GM19238 (cell line): ENCODE data around the gene PCDH17.

Experiments used
- DNase-seq: peaks from one replicate; pipeline ENCODE4 v3.0.0; 2011; ENCODE audit warnings: low spot score; ENCODE audit not compliant: insufficient read length

Gene PCDH17

GRCh38 chr13:57631596-57632275 is at the start of gene PCDH17:
PCDH17 (plus strand) TSS chr13:57631744; CDS start chr13:57632547, 803 bp downstream.
- no peak for DNase-seq

DNA sequence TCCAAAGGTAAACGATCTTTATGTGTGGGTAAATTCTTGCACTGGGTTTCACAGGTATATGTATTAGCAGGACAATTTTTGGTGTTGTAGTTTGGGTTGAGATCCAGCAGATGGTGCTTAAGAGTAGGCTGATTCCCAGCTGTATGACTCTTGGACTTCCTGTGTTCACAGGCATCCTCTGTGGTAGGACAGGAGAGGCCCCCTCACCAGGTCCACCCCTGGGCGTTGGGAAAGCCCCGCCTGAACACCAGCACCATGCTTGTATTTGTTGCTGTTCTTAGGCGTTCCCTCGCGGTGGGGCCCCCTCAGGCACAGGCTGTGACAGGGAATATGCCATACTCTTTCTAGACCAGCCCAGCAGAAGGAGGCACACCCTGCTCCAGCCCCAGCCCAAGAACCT is 49.5 kb upstream of the PCDH17 start:
- no peak for DNase-seq

- DNase-seq, result no peak
Measured at GRCh38 chr13:57583529-57583928, 48.0 kb upstream of the PCDH17 start.

- DNase-seq, result no peak
Measured at GRCh38 chr13:57588639-57589038, 42.9 kb upstream of the PCDH17 start.

DNA sequence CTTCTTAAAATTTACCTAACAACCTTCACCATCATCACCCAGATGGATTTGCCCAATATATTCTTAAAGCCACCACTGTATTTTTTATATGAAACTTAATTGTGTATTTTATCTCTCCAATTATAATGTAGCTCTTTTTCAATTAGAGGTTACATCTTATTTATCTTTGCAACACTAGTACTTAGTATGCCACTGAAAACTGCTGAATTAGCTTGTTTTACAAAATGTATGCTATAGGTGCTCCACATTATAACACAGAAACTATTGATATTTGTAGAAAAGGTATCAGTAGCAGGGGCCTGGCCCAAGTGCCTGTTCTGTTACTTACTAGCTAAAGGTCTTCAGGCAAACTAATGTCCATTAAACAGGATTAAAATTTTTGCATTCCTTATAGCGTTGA is 35.8 kb upstream of the PCDH17 start:
- no peak for DNase-seq

- DNase-seq, result no peak
Measured at GRCh38 chr13:57601536-57601935, 30.0 kb upstream of the PCDH17 start.

GRCh38 chr13:57604442-57604841 is 27.1 kb upstream of the PCDH17 start:
- DNase-seq, result no peak

- DNase-seq, result no peak
Measured at GRCh38 chr13:57611969-57612368, 19.6 kb upstream of the PCDH17 start.

GRCh38 chr13:57612568-57612967 is 19.0 kb upstream of the PCDH17 start:
- no peak for DNase-seq

DNA sequence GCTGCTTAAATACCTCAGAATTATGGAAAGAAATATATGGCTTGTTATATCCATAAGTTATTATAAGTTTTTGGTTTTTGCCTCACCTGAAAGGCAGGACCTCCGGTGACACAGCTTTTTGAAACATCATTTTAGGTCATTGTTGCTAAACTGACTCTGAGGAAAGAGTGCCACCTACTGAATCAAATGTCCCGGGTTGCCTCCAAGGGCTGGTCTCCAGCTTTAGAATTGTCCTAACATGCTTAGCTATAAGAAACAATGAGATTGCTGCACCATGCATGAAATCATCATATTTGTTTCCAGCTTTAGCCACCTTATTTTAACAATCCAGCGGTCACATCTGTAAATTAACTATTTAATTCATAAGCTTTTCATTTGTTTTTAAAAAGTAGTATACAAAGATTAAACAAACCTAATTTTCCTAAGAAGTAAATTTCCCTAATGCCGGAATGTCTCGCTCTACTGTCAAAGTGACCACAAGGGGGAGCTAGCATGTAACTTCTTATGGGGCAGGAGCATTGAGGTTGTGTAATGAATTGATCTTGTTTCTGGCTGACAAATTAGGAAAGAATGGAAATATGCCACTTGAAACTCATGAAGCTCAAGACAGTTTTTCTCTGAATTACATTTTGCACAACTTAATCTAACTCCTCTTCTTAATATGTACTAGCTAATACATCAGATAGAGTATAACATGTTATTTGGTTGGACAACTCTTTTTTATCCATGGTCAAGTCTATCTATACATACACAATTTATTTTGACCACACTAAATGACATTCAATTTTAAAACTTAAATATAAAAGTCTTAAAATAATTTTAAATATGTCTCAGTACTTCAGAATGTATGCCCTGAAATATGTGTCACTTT is 6.7 kb upstream of the PCDH17 start:
- DNase-seq, result no peak

DNA sequence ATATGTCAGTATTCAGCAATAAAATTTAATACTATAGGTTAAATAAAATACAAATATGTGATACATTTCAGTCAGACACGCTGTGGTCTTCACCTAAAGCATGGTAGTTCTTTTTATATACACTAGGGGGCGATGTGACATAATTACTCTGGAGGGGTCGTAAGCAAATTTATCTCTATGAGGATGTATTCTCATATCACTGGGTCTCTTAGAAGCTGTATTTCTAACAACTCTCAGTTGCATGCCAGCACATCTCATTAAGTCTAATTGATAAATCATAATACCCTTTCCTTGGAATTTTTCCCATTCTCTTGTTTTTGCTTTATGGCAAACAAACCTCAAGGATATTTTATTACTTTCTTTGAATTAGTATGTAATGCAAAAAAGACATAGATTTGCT is 3.9 kb upstream of the PCDH17 start:
- no peak for DNase-seq

DNA sequence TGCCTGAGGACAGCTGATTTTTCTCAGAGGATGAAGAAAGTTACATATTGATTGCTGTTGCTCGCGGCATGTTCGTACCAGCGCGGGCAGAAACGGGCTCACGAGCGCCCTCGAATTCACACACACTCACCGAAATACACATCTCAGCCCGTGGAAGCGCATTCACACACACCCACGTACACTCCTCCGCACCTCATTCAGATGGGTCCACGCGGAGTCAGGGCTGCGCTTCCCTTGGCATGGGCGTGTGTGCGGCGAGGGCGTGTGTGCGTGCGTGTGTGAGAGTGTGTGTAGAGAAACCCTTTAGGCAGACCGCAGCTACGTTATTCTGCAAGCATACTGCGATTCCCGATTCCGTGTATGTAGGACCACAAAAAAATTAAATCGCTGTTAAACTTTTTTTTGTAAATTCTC is 2.1 kb upstream of the PCDH17 start:
- DNase-seq, result no peak

DNA sequence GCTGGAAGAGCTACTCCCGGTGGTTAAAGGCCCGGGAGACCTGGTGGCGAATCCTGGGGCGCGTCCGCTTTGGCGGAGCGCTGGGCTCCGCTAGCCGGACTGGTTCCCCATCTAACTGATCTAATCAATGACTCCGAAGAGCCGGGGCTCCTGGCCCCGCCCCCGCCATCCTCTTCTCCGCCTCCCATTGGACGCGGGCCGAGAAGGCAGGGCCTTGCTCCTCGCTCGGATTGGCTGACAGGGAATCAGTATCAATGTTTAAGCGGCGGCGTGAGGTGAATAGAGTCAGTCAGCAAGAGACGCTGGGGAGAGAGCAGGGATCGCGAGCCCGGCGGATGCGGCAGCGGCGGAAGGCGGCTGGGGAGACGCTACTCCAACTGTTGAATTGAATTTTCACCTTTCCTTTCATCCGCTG is 1.7 kb upstream of the PCDH17 start:
- DNase-seq, result no peak

- DNase-seq, result no peak
Measured at GRCh38 chr13:57630661-57631595, 616 bp upstream of the PCDH17 start.

DNA sequence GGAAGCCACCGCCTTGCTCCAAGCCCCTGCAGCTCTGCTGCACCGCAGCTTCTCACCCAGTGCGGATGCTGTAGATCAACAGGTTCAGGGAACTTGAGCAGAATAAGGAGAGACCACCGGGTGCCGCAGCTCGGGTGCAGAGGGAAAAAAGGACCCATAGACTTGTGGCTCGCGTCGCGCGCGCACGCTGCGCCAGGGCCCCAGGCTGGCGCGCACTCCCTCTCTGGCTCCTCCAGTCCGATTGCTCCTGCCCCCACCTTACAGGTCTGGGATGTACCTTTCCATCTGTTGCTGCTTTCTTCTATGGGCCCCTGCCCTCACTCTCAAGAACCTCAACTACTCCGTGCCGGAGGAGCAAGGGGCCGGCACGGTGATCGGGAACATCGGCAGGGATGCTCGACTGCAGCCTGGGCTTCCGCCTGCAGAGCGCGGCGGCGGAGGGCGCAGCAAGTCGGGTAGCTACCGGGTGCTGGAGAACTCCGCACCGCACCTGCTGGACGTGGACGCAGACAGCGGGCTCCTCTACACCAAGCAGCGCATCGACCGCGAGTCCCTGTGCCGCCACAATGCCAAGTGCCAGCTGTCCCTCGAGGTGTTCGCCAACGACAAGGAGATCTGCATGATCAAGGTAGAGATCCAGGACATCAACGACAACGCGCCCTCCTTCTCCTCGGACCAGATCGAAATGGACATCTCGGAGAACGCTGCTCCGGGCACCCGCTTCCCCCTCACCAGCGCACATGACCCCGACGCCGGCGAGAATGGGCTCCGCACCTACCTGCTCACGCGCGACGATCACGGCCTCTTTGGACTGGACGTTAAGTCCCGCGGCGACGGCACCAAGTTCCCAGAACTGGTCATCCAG is 964 bp downstream of the PCDH17 start:
- no peak for DNase-seq

- DNase-seq, result no peak
Measured at GRCh38 chr13:57633141-57633949, 1.8 kb downstream of the PCDH17 start.

- no peak for DNase-seq
Measured at GRCh38 chr13:57633950-57634838, 2.6 kb downstream of the PCDH17 start.

DNA sequence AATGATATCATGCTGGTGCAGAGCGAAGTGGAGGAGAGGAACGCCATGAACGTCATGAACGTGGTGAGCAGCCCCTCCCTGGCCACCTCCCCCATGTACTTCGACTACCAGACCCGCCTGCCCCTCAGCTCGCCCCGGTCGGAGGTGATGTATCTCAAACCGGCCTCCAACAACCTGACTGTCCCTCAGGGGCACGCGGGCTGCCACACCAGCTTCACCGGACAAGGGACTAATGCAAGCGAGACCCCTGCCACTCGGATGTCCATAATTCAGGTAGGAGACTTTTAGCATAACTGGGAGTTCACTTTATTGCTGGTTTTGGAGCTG is 3.3 kb downstream of the PCDH17 start:
- no peak for DNase-seq

GRCh38 chr13:57635541-57636085 is 4.1 kb downstream of the PCDH17 start:
- no peak for DNase-seq
